WTC11 (cell line): ENCODE data around the gene RPE. TPM values are rescaled to one million over a fixed set of nuclear protein-coding genes. Genes with fewer than 3 reads are reported as not detected.

Experiments
- ATAC-seq: fragments of 200-7000 bp; cut with Tn5 transposase; 2 replicates; pipeline ENCODE4 v1.10.0; 2021; ENCODE audit warnings: mild to moderate bottlenecking, moderate library complexity
- CTCF ChIA-PET: fragments of 300-600 bp; sonication (Branson Sonifier 250); formaldehyde crosslinking; loops from one replicate; lab custom pipeline; 2021; ENCODE audit warnings: antibody characterized with exemption; lab: Charles Lee
- POLR2A ChIA-PET: fragments of 350-600 bp; sonication (Branson Sonifier 250); formaldehyde crosslinking; loops from one replicate; lab custom pipeline; 2021; ENCODE audit warnings: antibody characterized with exemption; lab: Charles Lee
- DNase-seq: peaks from one replicate; pipeline ENCODE4 v3.0.0; 2021; ENCODE audit warnings: low spot score
- H3K27ac Mint-ChIP-seq: 2 replicates; pipeline ENCODE4 v1.8.0; 2021; ENCODE audit warnings: mixed read lengths
- H3K27me3 Mint-ChIP-seq: 2 replicates; pipeline ENCODE4 v1.8.0; 2021; ENCODE audit warnings: low read depth, mild to moderate bottlenecking, moderate library complexity, mixed read lengths
- H3K36me3 Mint-ChIP-seq: 2 replicates; pipeline ENCODE4 v1.8.0; 2021; ENCODE audit warnings: mixed read lengths
- H3K4me1 Mint-ChIP-seq: 2 replicates; pipeline ENCODE4 v1.8.0; 2022; ENCODE audit warnings: mixed read lengths
- H3K4me3 Mint-ChIP-seq: 2 replicates; pipeline ENCODE4 v1.8.0; 2021; ENCODE audit warnings: mild to moderate bottlenecking, moderate library complexity, mixed read lengths
- H3K9me3 Mint-ChIP-seq: 2 replicates; pipeline ENCODE4 v1.8.0; 2021; ENCODE audit warnings: mixed read lengths
- ARID4B ChIP-seq: sonication (generic); formaldehyde crosslinking; IDR thresholded peaks from 2 replicates; pipeline ENCODE4 v1.8.0; 2023; ENCODE audit warnings: missing genetic modification reagents, mild to moderate bottlenecking, borderline replicate concordance
- ATF1 ChIP-seq: sonication (generic); formaldehyde crosslinking; IDR thresholded peaks from 2 replicates; pipeline ENCODE4 v1.8.1; 2023; ENCODE audit warnings: mild to moderate bottlenecking, moderate library complexity, missing genetic modification reagents
- E2F1 ChIP-seq: sonication (generic); formaldehyde crosslinking; IDR thresholded peaks from 2 replicates; pipeline ENCODE4 v1.8.0; 2022; ENCODE audit warnings: mild to moderate bottlenecking, missing genetic modification reagents
- E2F4 ChIP-seq: sonication (generic); formaldehyde crosslinking; IDR thresholded peaks from 2 replicates; pipeline ENCODE4 v1.8.1; 2022; ENCODE audit warnings: low read depth, mild to moderate bottlenecking, moderate library complexity, missing genetic modification reagents, borderline replicate concordance
- ESRRA ChIP-seq: sonication (generic); formaldehyde crosslinking; IDR thresholded peaks from 2 replicates; pipeline ENCODE4 v1.8.1; 2022; ENCODE audit warnings: mild to moderate bottlenecking, missing genetic modification reagents, borderline replicate concordance
- ETV6 ChIP-seq: sonication (generic); formaldehyde crosslinking; IDR thresholded peaks from 2 replicates; pipeline ENCODE4 v1.8.1; 2022; ENCODE audit warnings: mild to moderate bottlenecking, missing genetic modification reagents
- FOXP1 ChIP-seq: sonication (generic); formaldehyde crosslinking; IDR thresholded peaks from 2 replicates; pipeline ENCODE4 v1.8.0; 2022; ENCODE audit warnings: missing genetic modification reagents, mild to moderate bottlenecking, moderate library complexity, borderline replicate concordance
- HMGA2 ChIP-seq: fragments of 250-450 bp; sonication (Bioruptor Pico); IDR thresholded peaks from 2 replicates; pipeline ENCODE4 v1.4.0; 2021; ENCODE audit warnings: mild to moderate bottlenecking, moderate library complexity
- HMGXB4 ChIP-seq: sonication (generic); formaldehyde crosslinking; IDR thresholded peaks from 2 replicates; pipeline ENCODE4 v1.8.1; 2023; ENCODE audit warnings: mild to moderate bottlenecking, moderate library complexity, missing genetic modification reagents
- IRF1 ChIP-seq: sonication (generic); formaldehyde crosslinking; IDR thresholded peaks from 2 replicates; pipeline ENCODE4 v1.8.0; 2023; ENCODE audit warnings: missing genetic modification reagents
- MYBL2 ChIP-seq: sonication (generic); formaldehyde crosslinking; IDR thresholded peaks from 2 replicates; pipeline ENCODE4 v1.8.1; 2023; ENCODE audit warnings: mild to moderate bottlenecking, moderate library complexity, missing genetic modification reagents
- NFATC4 ChIP-seq: fragments of 250-450 bp; sonication (Bioruptor Pico); IDR thresholded peaks from 2 replicates; pipeline ENCODE4 v1.9.0; 2021; ENCODE audit warnings: mild to moderate bottlenecking
- NR1H2 ChIP-seq: sonication (generic); formaldehyde crosslinking; IDR thresholded peaks from 2 replicates; pipeline ENCODE4 v1.9.0; 2021; ENCODE audit warnings: mild to moderate bottlenecking, moderate library complexity, missing genetic modification reagents
- TEAD1 ChIP-seq: sonication (generic); formaldehyde crosslinking; IDR thresholded peaks from 2 replicates; pipeline ENCODE4 v1.8.0; 2022; ENCODE audit warnings: mild to moderate bottlenecking, missing genetic modification reagents
- ZMAT4 ChIP-seq: fragments of 250-450 bp; sonication (Bioruptor Pico); IDR thresholded peaks from 2 replicates; pipeline ENCODE4 v1.9.0; 2021; ENCODE audit warnings: mild to moderate bottlenecking
- ZNF317 ChIP-seq: sonication (generic); formaldehyde crosslinking; IDR thresholded peaks from 2 replicates; pipeline ENCODE4 v1.8.1; 2023; ENCODE audit warnings: low read depth, mild to moderate bottlenecking, moderate library complexity, missing genetic modification reagents, borderline replicate concordance
- ZNF425 ChIP-seq: fragments of 250-450 bp; sonication (Bioruptor Pico); conservative IDR thresholded peaks from 2 replicates; pipeline ENCODE4 v1.9.0; 2021; ENCODE audit warnings: mild to moderate bottlenecking
- ZNF671 ChIP-seq: fragments of 250-450 bp; sonication (Bioruptor Pico); IDR thresholded peaks from 2 replicates; pipeline ENCODE4 v1.8.0; 2021; ENCODE audit warnings: mild to moderate bottlenecking
- total RNA-seq: library from RNA; stranded (reverse); gene quantifications from 3 replicates; pipeline ENCODE4 v1.2.3, GENCODE V29; 2021

Gene RPE
- total RNA-seq, 1 experiment from 2014 or later = 66.5 TPM

GRCh38 chr2:209988010-209988409, 14.4 kb upstream of the RPE start (continued):
- no peak for TF ChIP-seq ARID4B (CRISPR knock-in tag)
- TF ChIP-seq E2F4 = no peak

GRCh38 chr2:209990838-209991237, 11.6 kb upstream of the RPE start:
- peaks cover 4% of the 10 kb centered on the region; the same call in 1 of the 2 replicates for H3K4me1 Mint-ChIP-seq
- no peak for TF ChIP-seq E2F1 (CRISPR knock-in tag)
- no peak for TF ChIP-seq HMGA2 (CRISPR knock-in tag)
- no peak for TF ChIP-seq IRF1 (CRISPR knock-in tag)
- no peak for TF ChIP-seq FOXP1 (CRISPR knock-in tag)
- TF ChIP-seq HMGXB4 (CRISPR knock-in tag) = no peak
- TF ChIP-seq ETV6 (CRISPR knock-in tag) = no peak
- no peak for TF ChIP-seq ATF1 (CRISPR knock-in tag)
- TF ChIP-seq, all 79 proteins: peak for 0
- no peaks in the 10 kb centered on the region for H3K9me3 Mint-ChIP-seq
- H3K4me3 Mint-ChIP-seq = no peak overlapping the region
- peaks cover 3% of the 10 kb centered on the region; the same call in 1 of the 2 replicates for H3K27me3 Mint-ChIP-seq
- H3K27ac Mint-ChIP-seq = no peak overlapping the region
- CTCF ChIA-PET = interaction anchor here (0.8 kb wide), 1 partner anchor 208 kb away, joined by 3 read pairs; no protein-coding TSS in a partner anchor
- ATAC-seq = no peak
- H3K36me3 Mint-ChIP-seq = no peaks in the 10 kb centered on the region
- DNase-seq = no peak
- POLR2A ChIA-PET = no interaction called here

- ChIA-PET CTCF (interaction anchor here (2.9 kb wide), 1 partner anchor 205 kb away, joined by 12 read pairs; no protein-coding TSS in a partner anchor), POLR2A (no interaction called here)
- H3K4me3 Mint-ChIP-seq = no peak overlapping the region
- no peak for DNase-seq
- no peak overlapping the region for H3K27ac Mint-ChIP-seq
- H3K27me3 Mint-ChIP-seq = peaks cover 9% of the 10 kb centered on the region
- peaks cover 4% of the 10 kb centered on the region; the same call in 1 of the 2 replicates for H3K4me1 Mint-ChIP-seq
- peak; percentile 88 for ATAC-seq
- no peaks in the 10 kb centered on the region for H3K9me3 Mint-ChIP-seq
- H3K36me3 Mint-ChIP-seq = no peaks in the 10 kb centered on the region
- TF ChIP-seq IRF1 (CRISPR knock-in tag) = no peak
- TF ChIP-seq ZNF425 (CRISPR knock-in tag) = no peak
- no peak for TF ChIP-seq ESRRA
- TF ChIP-seq ZNF671 (CRISPR knock-in tag) = no peak
- no peak for TF ChIP-seq NR1H2
- no peak for TF ChIP-seq ZMAT4
- TF ChIP-seq TEAD1 (CRISPR knock-in tag) = no peak
- TF ChIP-seq ZNF317 = no peak
- no peak for TF ChIP-seq NFATC4 (CRISPR knock-in tag)
- no peak for TF ChIP-seq MYBL2 (CRISPR knock-in tag)
Observed at GRCh38 chr2:209993968-209994367, 8.5 kb upstream of the RPE start.
